ENCODE measurements around the gene CPEB3.
"Not testable (repeated sequence)": the region's sequence is repeated elsewhere in the genome, so short reads cannot be mapped to it uniquely, and the experiment has no call there.

The CPEB3 gene

GRCh38 chr10:92134049-92134448 is 156.8 kb downstream of the CPEB3 start:
- not testable (repeated sequence) for DNase-seq

- DNase-seq: no peak
Measured at GRCh38 chr10:92131275-92131820, 159.5 kb downstream of the CPEB3 start.

- no peak for DNase-seq
Measured at GRCh38 chr10:92130622-92131274, 160.1 kb downstream of the CPEB3 start.

DNA sequence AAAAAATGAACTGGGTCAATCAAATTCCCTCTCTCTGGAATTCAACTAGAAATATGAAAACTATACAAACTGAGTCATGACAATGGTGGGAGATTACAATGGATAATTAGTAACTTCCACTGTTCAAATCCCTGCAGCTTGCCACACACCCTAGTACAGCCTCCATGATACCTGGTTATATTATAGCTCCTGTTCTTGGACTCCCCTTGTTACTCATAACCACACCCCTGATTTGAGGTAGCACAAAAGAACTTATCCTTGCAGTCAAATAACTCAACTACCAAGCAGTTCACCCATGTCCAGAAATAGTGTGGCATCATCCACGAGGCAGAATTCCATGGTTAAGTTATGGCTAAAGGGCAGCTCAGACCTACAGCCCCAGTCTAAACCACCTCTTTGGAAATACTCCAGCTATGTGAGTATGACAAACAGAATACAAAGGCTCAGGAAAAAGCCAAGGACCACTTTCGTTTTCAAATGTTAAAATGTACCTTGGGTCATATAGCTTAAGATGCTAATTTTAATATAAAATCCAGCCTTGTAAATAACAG is 164.7 kb downstream of the CPEB3 start:
- no peak for DNase-seq

- no peak for DNase-seq
Measured at GRCh38 chr10:92125144-92125543, 165.7 kb downstream of the CPEB3 start.

- no peak for DNase-seq
Measured at GRCh38 chr10:92124616-92125143, 166.2 kb downstream of the CPEB3 start.

GRCh38 chr10:92124020-92124419 is 166.9 kb downstream of the CPEB3 start:
- DNase-seq: no peak

DNA sequence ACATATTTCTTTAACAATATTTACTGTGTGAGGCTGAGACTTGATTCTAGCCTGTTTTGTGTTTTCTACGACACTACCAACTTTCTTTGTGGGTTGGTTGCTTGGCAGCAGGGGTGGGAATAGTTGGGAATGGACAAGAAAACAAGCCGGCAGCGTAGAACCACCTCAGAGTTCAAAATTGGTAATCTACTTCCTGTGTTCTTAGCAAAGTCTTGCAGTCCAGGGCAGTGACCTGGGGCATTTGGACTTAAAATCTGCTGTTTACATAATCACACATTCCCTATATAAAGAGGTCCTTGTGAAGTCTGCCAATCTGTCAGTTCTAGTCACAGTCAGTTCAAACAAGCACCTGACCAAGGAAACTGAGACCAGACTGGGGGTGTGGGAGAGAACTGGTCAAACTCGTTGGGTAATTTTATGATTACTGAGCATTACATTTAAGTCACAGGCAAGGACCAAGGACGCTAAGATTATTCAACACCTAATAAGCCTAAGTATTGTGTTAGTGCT is 167.9 kb downstream of the CPEB3 start:
- DNase-seq: no peak

DNA sequence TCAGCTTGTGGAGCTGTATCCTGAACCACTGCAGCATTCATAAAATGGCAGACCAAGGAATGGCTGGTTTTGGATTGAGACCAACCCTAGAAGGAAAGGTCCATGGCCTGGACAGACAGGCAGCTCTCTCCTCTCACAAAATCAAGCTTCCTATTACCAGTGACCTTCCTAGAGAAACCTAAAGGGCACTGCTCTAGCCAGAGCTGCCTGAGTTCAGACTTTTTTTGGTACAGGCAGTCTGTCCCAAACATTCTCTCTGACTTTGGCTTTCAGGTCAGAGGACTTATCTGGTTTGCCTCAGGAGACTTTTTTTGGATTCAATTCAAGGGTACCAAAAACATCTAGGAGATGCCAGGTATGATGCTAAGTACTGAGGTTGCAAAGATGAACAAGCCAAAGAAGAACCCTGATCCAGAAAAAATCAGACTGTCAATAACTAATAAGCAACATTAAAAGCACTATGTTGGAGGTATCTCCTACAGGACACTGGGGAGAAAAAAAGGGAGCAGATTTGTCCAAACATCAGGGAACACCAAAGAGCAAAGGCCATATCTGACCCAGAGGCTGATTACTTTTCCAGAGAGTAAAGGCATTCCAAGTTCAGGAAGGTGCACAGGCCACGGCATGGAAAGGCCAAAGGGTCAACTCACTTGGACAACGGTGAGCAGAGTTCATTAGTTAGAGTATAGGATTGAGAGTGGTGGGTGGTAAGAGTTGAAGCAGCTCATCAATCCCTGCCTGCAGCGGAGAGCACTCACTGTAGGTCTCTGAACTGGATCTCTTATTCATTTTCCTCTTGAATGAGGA is 169.0 kb downstream of the CPEB3 start:
- no peak for DNase-seq

DNA sequence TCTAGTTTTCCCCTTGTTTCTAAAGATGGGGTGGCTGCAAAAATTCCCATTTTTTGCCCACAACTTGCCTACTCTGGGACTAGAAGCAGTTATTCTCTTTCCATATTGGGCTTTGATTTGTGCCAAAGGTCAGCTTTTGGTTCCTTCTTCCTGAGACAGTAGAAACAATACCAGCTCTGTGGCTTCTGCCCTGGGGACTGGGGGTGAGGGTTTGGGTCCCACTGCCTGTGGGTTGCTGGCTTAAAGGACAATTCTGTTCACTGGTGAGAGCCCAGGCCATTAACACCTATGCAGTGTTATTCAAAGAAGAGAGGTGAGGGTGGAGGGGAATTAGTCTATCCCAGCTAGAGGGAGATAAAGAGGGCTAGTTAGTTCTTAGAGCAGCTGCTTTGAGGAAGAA is 171.5 kb downstream of the CPEB3 start:
- no peak for DNase-seq

DNA sequence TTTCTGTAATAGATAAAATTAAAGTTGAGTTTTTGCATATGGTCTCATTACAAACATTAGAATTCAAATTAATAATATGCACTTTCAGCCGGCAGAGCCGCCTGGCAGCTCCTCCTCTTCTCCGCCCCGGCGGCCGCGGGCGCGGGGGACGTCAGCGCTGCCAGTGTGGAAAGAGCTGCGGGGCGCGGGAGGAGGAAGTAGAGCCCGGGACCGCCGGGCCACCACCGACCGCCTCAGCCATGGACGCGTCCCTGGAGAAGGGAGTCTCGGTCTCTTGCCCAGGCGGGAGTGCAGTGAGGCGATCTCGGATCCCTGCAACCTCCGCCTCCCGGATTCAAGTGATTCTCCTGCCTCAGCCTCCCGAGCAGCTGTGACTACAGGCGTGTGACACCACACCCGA is 176.0 kb downstream of the CPEB3 start:
- DNase-seq: not testable (repeated sequence)

DNA sequence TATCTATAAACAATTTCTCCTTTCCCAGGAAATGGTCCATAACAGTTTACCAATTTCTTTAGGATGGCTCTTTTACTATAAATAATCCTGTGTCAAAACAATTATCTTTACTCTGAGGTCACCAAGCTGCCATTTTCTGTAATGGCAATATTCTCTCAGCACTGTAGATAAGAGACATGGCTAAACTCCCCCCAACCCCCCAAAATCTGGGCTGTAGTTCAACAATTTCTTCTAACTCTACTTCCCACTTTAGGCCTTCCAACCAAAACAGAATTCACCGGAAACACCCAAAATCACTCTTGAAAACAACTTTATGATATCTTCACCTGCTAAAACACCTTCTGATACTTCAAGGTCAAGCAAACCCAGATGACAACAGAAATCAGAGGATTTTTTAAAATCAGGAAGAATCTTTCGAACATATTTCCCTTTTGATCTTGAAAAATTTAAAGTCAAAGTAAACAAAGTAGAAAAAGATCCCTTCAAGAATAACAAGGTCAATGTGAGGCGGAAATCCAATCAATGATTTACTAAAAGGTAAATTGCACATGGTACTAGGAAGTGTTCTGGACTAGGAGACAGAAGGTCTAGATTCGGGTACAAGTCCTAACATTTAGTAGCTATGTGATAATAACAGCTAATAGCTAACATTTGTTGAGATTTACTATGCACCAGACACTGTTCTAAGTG is 176.8 kb downstream of the CPEB3 start:
- no peak for DNase-seq

- no peak for DNase-seq
Measured at GRCh38 chr10:92112462-92112861, 178.4 kb downstream of the CPEB3 start.

GRCh38 chr10:92111336-92111939 is 179.4 kb downstream of the CPEB3 start:
- no peak for DNase-seq

DNA sequence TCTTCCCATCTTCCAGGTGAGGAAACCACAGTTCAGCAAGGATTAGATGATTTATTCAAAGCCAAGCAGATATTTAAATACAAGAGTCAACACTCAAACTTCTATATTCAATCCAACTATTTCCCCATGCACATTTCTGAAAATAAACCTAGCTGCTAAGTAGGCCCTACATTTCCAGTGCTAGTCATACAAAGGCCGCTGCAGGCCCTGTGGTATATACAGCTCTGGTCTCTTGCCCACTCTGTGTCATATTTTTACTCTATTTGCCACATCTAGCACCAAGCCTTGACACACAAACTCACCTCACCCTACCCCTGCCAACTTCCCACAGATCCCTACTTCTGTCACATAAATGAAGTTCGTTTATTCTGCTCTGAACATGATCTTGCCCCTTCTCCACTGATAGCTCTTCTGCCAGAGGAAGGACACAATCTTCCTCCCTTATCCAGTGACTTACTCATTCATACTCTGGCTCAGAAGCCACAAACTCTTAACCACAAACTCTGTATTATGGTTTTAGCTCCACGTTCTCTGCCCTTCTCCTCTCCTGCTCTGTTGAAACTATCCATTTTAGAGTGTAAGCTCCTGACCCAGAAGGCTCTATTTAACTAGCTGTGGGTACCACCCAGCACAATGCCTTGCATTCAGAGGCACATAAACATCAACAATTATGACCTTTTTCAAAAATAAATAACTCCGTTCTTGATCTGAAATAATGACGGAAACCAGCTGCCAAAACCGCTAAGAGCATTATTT is 180.7 kb downstream of the CPEB3 start:
- no peak for DNase-seq

- DNase-seq: no peak
Measured at GRCh38 chr10:92108747-92109146, 182.1 kb downstream of the CPEB3 start.

DNA sequence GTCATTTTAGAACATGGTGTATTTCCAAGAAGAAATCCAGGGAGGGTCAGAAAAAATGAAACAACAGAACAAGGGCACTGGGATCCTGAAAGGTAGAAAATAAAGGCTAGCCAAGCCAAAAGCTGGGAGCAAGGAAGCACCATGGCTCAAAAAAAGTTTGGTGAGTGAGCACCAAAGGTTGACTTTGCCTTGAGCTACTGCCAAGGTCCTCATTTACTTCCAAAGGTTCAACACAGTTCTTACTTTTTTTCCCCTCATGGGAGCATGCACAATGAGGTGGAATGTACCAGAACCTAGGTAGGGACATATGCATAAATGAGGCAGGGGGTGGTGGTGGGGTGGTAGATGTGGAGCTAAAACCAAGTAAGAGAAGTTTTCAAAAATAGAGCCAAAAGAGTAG is 182.8 kb downstream of the CPEB3 start:
- DNase-seq: no peak

DNA sequence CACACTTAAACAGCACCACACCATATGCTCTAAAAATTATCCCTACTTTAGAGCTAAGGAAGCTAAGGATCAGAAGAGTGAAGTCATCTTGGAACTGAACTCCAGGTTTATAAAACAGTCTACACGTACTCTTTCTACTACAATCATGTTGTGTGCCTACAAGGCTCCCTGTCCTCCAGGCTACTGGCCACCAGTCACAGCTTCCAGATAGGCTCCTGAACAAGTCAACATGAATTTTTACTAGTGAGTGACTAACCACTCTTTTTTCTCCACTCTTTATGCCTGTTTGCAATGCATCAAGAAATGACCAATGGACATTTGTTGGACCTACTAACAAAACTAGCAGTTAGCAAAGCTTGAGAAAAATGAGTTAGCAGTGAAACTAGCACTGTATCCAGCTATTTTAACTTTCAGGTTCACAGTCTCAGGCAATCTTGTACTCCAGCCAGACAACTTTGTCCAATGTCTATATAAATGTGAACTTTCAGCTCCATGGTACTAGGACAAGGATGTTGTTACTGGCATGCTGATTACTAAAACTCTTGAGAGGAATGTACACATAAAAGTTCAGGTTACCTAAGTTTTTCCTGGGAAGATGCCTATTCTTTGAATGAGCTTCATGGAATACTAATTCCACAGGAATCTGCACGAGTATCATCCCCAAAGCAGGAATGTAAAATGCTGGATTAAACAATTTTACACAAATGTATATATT is 187.3 kb downstream of the CPEB3 start:
- DNase-seq: no peak

DNA sequence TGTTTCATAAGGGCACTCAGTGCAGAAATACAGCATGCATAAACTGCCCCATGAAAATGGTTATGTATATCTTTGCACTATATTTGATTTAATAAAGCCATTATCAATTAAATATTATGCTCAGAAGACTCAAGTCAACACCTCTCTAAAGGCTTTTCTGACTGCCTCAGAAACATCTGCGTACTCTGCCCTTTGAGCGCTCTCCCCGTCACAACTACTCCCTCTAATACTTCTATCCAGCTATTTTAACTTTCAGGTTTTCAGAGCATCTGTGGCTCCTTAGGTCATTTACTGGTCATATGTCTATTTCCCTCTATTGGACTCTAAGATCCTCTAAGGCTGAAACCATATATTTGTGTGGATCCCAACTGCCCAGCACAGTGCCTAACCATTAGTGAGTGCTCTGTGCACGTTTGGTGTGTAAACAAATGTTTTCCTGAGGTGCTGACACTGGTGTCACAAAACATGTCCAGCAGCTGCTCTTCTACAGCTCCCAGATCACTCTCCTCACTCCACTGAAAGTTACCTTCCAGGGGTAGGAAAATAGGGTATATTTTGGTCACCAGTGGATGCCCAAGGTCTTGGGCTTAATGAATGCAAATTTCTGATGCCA is 188.2 kb downstream of the CPEB3 start:
- DNase-seq: no peak

GRCh38 chr10:92094960-92095359 is 195.9 kb downstream of the CPEB3 start:
- no peak for DNase-seq
